HG03060 (cell line): ENCODE data around the gene TOGARAM1.
"Not testable (repeated sequence)": the region's sequence is repeated elsewhere in the genome, so short reads cannot be mapped to it uniquely, and the experiment has no call there.

Source experiments
- ATAC-seq: cut with Tn5 transposase; IDR thresholded peaks from one replicate; pipeline ENCODE4 v1.9.1; 2021; ENCODE audit warnings: low read depth, moderate number of reproducible peaks; ENCODE audit not compliant: unreplicated experiment

TOGARAM1 gene

GRCh38 chr14:45038865-45039264 lies 76.9 kb downstream of the TOGARAM1 start:
- ATAC-seq, result no peak

- no peak for ATAC-seq
Observed at GRCh38 chr14:45039390-45039789, 77.4 kb downstream of the TOGARAM1 start.

GRCh38 chr14:45041641-45042040 lies 79.7 kb downstream of the TOGARAM1 start:
- ATAC-seq, result no peak

GRCh38 chr14:45044638-45045037 lies 82.6 kb downstream of the TOGARAM1 start:
- ATAC-seq, result no peak

- ATAC-seq, result no peak
Observed at GRCh38 chr14:45048385-45048784, 86.4 kb downstream of the TOGARAM1 start.

- ATAC-seq, result no peak
Observed at GRCh38 chr14:45051180-45051579, 89.2 kb downstream of the TOGARAM1 start.

- no peak for ATAC-seq
Observed at GRCh38 chr14:45051896-45052295, 89.9 kb downstream of the TOGARAM1 start.

GRCh38 chr14:45057349-45057748 lies 95.4 kb downstream of the TOGARAM1 start:
- ATAC-seq, result no peak

GRCh38 chr14:45057881-45058364 lies 95.9 kb downstream of the TOGARAM1 start:
- no peak for ATAC-seq

GRCh38 chr14:45060551-45060950 lies 98.6 kb downstream of the TOGARAM1 start:
- ATAC-seq, result no peak

- ATAC-seq, result no peak
Observed at GRCh38 chr14:45065540-45065939, 103.5 kb downstream of the TOGARAM1 start.

GRCh38 chr14:45065956-45066355 lies 104.0 kb downstream of the TOGARAM1 start:
- no peak for ATAC-seq

GRCh38 chr14:45066667-45067066 lies 104.7 kb downstream of the TOGARAM1 start:
- no peak for ATAC-seq

- no peak for ATAC-seq
Observed at GRCh38 chr14:45068396-45068795, 106.4 kb downstream of the TOGARAM1 start.

- ATAC-seq, result no peak
Observed at GRCh38 chr14:45070215-45070614, 108.2 kb downstream of the TOGARAM1 start.

GRCh38 chr14:45072126-45072525 lies 110.1 kb downstream of the TOGARAM1 start:
- ATAC-seq, result no peak

- no peak for ATAC-seq
Observed at GRCh38 chr14:45073231-45073879, 111.4 kb downstream of the TOGARAM1 start.

- no peak for ATAC-seq
Observed at GRCh38 chr14:45078323-45078722, 116.3 kb downstream of the TOGARAM1 start.

GRCh38 chr14:45080416-45080968 lies 118.5 kb downstream of the TOGARAM1 start:
- not testable (repeated sequence) for ATAC-seq

- not testable (repeated sequence) for ATAC-seq
Observed at GRCh38 chr14:45081096-45081495, 119.1 kb downstream of the TOGARAM1 start.

GRCh38 chr14:45082420-45082819 lies 120.4 kb downstream of the TOGARAM1 start:
- no peak for ATAC-seq

GRCh38 chr14:45083617-45083975 lies 121.6 kb downstream of the TOGARAM1 start:
- no peak for ATAC-seq
